Chondrocyte (in vitro differentiated cells): ENCODE measurements around the gene ARHGAP15. TPM values are rescaled to one million over a fixed set of nuclear protein-coding genes. Genes with fewer than 3 reads are reported as not detected.
A peak's percentile ranks its signal among the peaks of the same experiment; 100 is the strongest.

Experiments
- DNase-seq: peaks from one replicate; pipeline ENCODE4 v3.0.0; 2021; ENCODE audit warnings: mixed read lengths, low spot score
- H3K27ac Mint-ChIP-seq: one replicate; pipeline ENCODE4 v1.8.0; 2021; ENCODE audit warnings: mild to moderate bottlenecking, moderate library complexity, mixed read lengths; ENCODE audit not compliant: unreplicated experiment
- H3K27me3 Mint-ChIP-seq: 2 replicates; pipeline ENCODE4 v1.8.0; 2021; ENCODE audit warnings: low read depth, mixed read lengths
- H3K36me3 Mint-ChIP-seq: 2 replicates; pipeline ENCODE4 v1.8.0; 2021; ENCODE audit warnings: low read depth, mixed read lengths
- H3K4me1 Mint-ChIP-seq: 2 replicates; pipeline ENCODE4 v1.8.0; 2021; ENCODE audit warnings: low read depth, mild to moderate bottlenecking, mixed read lengths
- H3K4me3 Mint-ChIP-seq: one replicate; pipeline ENCODE4 v1.8.0; 2021; ENCODE audit warnings: mild to moderate bottlenecking, moderate library complexity, mixed read lengths; ENCODE audit not compliant: unreplicated experiment
- H3K9me3 Mint-ChIP-seq: 2 replicates; pipeline ENCODE4 v1.8.0; 2021; ENCODE audit warnings: low read depth, mixed read lengths
- total RNA-seq: library from RNA; stranded (reverse); gene quantifications from 3 replicates; pipeline ENCODE4 v1.2.1, GENCODE V29; 2021
- TF ChIP-seq, protein P1 (sequence below): fragments of 200-600 bp; sonication (generic); IDR thresholded peaks from 2 replicates; pipeline ENCODE4 v1.5.0; 2021; ENCODE audit warnings: antibody characterized with exemption, mild to moderate bottlenecking, moderate library complexity

The ARHGAP15 gene
- total RNA-seq, 1 donor from 2014 or later: 0.42 TPM

DNA sequence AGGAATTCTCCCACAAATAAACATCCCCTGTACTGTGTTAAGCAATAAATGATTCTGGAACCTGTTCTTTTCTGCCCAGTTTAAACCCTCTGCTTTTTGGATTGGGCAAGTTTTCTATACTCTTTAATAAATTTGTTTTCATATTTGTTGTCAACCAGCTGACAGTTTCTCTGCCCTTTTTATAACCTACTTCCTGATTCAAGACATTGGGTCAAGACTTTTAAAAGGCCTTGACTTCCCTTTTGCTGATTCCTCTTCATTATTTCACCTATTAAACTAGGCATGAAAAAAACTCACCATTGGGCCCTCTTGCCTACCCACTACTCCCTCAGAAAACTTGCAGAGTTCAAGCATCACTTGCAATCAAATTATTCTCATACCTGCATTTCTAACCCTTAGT lies 459.5 kb downstream of the ARHGAP15 start:
- no peaks in the 10 kb centered on the region for H3K27me3 Mint-ChIP-seq
- TF ChIP-seq, protein P1, sequence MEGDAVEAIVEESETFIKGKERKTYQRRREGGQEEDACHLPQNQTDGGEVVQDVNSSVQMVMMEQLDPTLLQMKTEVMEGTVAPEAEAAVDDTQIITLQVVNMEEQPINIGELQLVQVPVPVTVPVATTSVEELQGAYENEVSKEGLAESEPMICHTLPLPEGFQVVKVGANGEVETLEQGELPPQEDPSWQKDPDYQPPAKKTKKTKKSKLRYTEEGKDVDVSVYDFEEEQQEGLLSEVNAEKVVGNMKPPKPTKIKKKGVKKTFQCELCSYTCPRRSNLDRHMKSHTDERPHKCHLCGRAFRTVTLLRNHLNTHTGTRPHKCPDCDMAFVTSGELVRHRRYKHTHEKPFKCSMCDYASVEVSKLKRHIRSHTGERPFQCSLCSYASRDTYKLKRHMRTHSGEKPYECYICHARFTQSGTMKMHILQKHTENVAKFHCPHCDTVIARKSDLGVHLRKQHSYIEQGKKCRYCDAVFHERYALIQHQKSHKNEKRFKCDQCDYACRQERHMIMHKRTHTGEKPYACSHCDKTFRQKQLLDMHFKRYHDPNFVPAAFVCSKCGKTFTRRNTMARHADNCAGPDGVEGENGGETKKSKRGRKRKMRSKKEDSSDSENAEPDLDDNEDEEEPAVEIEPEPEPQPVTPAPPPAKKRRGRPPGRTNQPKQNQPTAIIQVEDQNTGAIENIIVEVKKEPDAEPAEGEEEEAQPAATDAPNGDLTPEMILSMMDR: no peak
- peaks cover 7% of the 10 kb centered on the region for H3K9me3 Mint-ChIP-seq
- no peak for DNase-seq
- peaks cover 14% of the 10 kb centered on the region for H3K4me1 Mint-ChIP-seq
- no peak overlapping the region for H3K4me3 Mint-ChIP-seq
- peaks cover 2% of the 10 kb centered on the region for H3K36me3 Mint-ChIP-seq
- H3K27ac Mint-ChIP-seq: no peak overlapping the region

DNA sequence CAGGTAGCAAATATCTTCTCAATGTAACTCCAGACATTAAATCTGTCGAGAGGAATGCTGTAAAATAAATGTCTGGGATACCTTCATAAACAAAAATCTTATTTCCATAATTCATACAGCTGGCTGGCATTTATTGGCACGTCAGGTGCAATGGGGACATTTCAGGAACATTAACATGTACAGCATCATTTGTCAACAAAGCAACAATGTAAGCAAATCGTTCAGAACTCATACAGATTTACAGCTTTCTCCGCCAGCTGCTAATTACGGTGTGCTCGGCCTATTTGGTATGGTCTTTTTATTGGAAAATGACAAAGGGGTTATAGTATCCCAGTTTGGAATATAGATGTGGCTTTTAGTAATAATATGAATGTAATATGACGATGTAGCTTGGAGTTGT lies 464.9 kb downstream of the ARHGAP15 start:
- no peaks in the 10 kb centered on the region for H3K27me3 Mint-ChIP-seq

DNA sequence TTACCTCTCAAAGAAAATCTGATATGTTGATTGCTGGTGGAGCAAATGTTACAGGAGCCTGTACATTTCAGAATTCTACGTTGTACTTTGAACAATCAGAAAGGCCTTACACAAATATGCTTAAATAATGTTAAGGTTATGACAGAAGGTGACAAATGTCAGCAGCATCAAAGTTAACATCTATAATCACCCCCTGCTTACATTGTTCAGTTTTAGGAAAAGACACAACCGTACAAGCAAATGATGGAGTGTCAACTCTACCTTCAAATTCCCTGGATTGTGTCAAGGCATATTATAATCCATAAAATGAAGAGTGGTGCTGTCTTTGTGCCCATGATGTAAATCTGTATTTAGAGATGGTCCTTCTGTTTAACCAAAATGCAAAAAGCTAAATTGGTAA lies 465.5 kb downstream of the ARHGAP15 start:
- no peak for DNase-seq
- TF ChIP-seq, protein P1: no peak
- no peak overlapping the region for H3K4me3 Mint-ChIP-seq
- H3K27ac Mint-ChIP-seq: no peak overlapping the region
- no peaks in the 10 kb centered on the region for H3K9me3 Mint-ChIP-seq
- H3K36me3 Mint-ChIP-seq: no peaks in the 10 kb centered on the region
- H3K4me1 Mint-ChIP-seq: peaks cover 5% of the 10 kb centered on the region
- no peaks in the 10 kb centered on the region for H3K27me3 Mint-ChIP-seq

More for the DNA sequence above, 464.9 kb downstream of the ARHGAP15 start:
- H3K4me3 Mint-ChIP-seq: no peak overlapping the region
- H3K9me3 Mint-ChIP-seq: no peaks in the 10 kb centered on the region
- no peaks in the 10 kb centered on the region for H3K36me3 Mint-ChIP-seq
- TF ChIP-seq, protein P1: no peak
- H3K27ac Mint-ChIP-seq: no peak overlapping the region
- DNase-seq: no peak
- H3K4me1 Mint-ChIP-seq: peaks cover under 1% of the 10 kb centered on the region

DNA sequence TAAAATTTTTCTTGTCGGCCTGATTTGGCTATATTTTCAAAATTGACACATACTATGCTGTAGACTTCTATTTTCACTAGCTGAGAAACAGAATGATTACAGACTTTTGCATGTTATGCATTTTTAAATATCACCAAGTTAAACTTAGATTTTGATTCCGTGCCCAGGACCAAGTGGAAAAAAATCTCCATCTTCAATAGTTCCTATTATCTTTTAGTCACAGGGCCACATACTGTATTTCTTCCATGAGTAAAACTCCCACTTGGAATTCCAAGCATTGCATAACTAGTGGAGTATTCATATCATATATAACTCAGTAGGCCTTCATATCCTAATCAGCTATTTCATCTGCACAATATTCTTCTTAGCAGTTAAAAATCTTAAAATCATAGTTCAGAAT lies 470.9 kb downstream of the ARHGAP15 start:
- H3K27ac Mint-ChIP-seq: peak overlapping the region; percentile 46
- H3K36me3 Mint-ChIP-seq: no peaks in the 10 kb centered on the region
- no peaks in the 10 kb centered on the region for H3K9me3 Mint-ChIP-seq
- H3K27me3 Mint-ChIP-seq: no peaks in the 10 kb centered on the region
- no peak overlapping the region for H3K4me3 Mint-ChIP-seq
- TF ChIP-seq, protein P1: no peak
- peaks cover 24% of the 10 kb centered on the region for H3K4me1 Mint-ChIP-seq
- no peak for DNase-seq

DNA sequence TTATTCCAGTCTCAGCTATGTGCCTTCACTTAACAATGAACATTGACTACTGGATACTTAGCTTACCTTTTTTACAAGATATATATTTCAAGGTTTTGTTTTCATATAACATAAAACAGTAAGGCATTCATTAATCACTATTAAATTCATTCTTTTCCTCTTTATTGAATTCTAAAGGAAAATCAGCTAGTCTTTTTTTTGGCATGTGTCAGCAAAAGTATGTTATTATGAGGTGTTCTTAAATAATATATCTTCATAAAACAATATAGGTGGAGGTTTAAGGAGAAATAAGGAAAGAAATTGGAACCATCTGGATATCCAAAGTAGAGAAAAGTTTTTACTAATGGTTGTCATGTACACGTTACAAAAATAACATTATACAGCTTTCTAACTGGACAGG lies 472.6 kb downstream of the ARHGAP15 start:
- DNase-seq: no peak
- no peak overlapping the region for H3K4me3 Mint-ChIP-seq
- H3K36me3 Mint-ChIP-seq: no peaks in the 10 kb centered on the region
- no peaks in the 10 kb centered on the region for H3K27me3 Mint-ChIP-seq
- no peaks in the 10 kb centered on the region for H3K9me3 Mint-ChIP-seq
- H3K4me1 Mint-ChIP-seq: peaks cover 24% of the 10 kb centered on the region
- TF ChIP-seq, protein P1: no peak
- H3K27ac Mint-ChIP-seq: no peak overlapping the region
